ENCODE data around the gene AVPR2.

The AVPR2 gene

GRCh38 chrX:153903238-153903980 lies 1.1 kb upstream of the AVPR2 start:
- no peak overlapping the region for H3K27ac ChIP-seq (ENCODE audit: extremely low read depth, low read depth, low read length)

GRCh38 chrX:153905481-153906095 lies 1.1 kb downstream of the AVPR2 start:
- H3K36me3 ChIP-seq (ENCODE audit: control insufficient read depth in 2 of 2, insufficient read depth in 1 of 2, low read length in 2 of 2) = no peaks in the 10 kb centered on the region
- no peak overlapping the region for H3K4me3 ChIP-seq (ENCODE audit: low read depth, low read length)
- TF ChIP-seq, protein P1, sequence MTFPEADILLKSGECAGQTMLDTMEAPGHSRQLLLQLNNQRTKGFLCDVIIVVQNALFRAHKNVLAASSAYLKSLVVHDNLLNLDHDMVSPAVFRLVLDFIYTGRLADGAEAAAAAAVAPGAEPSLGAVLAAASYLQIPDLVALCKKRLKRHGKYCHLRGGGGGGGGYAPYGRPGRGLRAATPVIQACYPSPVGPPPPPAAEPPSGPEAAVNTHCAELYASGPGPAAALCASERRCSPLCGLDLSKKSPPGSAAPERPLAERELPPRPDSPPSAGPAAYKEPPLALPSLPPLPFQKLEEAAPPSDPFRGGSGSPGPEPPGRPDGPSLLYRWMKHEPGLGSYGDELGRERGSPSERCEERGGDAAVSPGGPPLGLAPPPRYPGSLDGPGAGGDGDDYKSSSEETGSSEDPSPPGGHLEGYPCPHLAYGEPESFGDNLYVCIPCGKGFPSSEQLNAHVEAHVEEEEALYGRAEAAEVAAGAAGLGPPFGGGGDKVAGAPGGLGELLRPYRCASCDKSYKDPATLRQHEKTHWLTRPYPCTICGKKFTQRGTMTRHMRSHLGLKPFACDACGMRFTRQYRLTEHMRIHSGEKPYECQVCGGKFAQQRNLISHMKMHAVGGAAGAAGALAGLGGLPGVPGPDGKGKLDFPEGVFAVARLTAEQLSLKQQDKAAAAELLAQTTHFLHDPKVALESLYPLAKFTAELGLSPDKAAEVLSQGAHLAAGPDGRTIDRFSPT (tag by site-specific recombination; IDR thresholded peaks at IDR 0.05) = 0 out of 2 replicates have a peak, but pooled peaks have one; percentile 11
- TF ChIP-seq ZNF704 (tag by site-specific recombination; IDR thresholded peaks at IDR 0.05) = no peak
- H3K27ac ChIP-seq (ENCODE audit: extremely low read depth, low read depth, low read length) = no peak overlapping the region
- no peaks in the 10 kb centered on the region for H3K9me3 ChIP-seq (ENCODE audit: control insufficient read depth, insufficient read depth, low read depth, low read length)
- CTCF ChIA-PET = no interaction called here
- POLR2A ChIA-PET = no interaction called here
- no peaks in the 10 kb centered on the region for H3K4me1 ChIP-seq (ENCODE audit: control insufficient read depth, insufficient read depth, low read length)

More at GRCh38 chrX:153903238-153903980, 1.1 kb upstream of the AVPR2 start:
- POLR2A ChIA-PET = no interaction called here
- Histone ChIP-seq H3K9me3 (ENCODE audit: control insufficient read depth, insufficient read depth, low read depth, low read length) (no peaks in the 10 kb centered on the region; the same call in 1 of the 2 replicates), H3K4me3 (ENCODE audit: low read depth, low read length) (no peak overlapping the region), H3K4me1 (ENCODE audit: control insufficient read depth, insufficient read depth, low read length) (no peaks in the 10 kb centered on the region), H3K36me3 (ENCODE audit: control insufficient read depth in 2 of 2, insufficient read depth in 1 of 2, low read length in 2 of 2) (no peaks in the 10 kb centered on the region)
- CTCF ChIA-PET = no interaction called here
- TF ChIP-seq, protein P2, sequence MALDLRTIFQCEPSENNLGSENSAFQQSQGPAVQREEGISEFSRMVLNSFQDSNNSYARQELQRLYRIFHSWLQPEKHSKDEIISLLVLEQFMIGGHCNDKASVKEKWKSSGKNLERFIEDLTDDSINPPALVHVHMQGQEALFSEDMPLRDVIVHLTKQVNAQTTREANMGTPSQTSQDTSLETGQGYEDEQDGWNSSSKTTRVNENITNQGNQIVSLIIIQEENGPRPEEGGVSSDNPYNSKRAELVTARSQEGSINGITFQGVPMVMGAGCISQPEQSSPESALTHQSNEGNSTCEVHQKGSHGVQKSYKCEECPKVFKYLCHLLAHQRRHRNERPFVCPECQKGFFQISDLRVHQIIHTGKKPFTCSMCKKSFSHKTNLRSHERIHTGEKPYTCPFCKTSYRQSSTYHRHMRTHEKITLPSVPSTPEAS (tag by site-specific recombination; IDR thresholded peaks at IDR 0.05) = 0 out of 2 replicates have a peak, but pooled peaks have one; percentile 22
- peak; percentile 17; the same call in 1 of the 2 replicates for TF ChIP-seq ZBTB20 (tag by site-specific recombination; IDR thresholded peaks at IDR 0.05)
- peak; percentile 53 for TF ChIP-seq ZFHX2 (tag by site-specific recombination; conservative IDR thresholded peaks at IDR 0.05)
- TF ChIP-seq ZNF654 (tag by site-specific recombination; IDR thresholded peaks at IDR 0.05; ENCODE audit: low read depth) = no peak
- TF ChIP-seq ZSCAN30 (tag by site-specific recombination; IDR thresholded peaks at IDR 0.05) = no peak
- TF ChIP-seq, protein P3, sequence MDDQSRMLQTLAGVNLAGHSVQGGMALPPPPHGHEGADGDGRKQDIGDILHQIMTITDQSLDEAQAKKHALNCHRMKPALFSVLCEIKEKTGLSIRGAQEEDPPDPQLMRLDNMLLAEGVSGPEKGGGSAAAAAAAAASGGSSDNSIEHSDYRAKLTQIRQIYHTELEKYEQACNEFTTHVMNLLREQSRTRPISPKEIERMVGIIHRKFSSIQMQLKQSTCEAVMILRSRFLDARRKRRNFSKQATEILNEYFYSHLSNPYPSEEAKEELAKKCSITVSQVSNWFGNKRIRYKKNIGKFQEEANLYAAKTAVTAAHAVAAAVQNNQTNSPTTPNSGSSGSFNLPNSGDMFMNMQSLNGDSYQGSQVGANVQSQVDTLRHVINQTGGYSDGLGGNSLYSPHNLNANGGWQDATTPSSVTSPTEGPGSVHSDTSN (CRISPR knock-in tag; IDR thresholded peaks at IDR 0.05) = no peak
- TF ChIP-seq ZNF624 (tag by site-specific recombination; IDR thresholded peaks at IDR 0.05) = no peak
- TF ChIP-seq, protein P4, sequence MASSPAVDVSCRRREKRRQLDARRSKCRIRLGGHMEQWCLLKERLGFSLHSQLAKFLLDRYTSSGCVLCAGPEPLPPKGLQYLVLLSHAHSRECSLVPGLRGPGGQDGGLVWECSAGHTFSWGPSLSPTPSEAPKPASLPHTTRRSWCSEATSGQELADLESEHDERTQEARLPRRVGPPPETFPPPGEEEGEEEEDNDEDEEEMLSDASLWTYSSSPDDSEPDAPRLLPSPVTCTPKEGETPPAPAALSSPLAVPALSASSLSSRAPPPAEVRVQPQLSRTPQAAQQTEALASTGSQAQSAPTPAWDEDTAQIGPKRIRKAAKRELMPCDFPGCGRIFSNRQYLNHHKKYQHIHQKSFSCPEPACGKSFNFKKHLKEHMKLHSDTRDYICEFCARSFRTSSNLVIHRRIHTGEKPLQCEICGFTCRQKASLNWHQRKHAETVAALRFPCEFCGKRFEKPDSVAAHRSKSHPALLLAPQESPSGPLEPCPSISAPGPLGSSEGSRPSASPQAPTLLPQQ (tag by site-specific recombination; IDR thresholded peaks at IDR 0.05) = no peak
- TF ChIP-seq, protein P5, sequence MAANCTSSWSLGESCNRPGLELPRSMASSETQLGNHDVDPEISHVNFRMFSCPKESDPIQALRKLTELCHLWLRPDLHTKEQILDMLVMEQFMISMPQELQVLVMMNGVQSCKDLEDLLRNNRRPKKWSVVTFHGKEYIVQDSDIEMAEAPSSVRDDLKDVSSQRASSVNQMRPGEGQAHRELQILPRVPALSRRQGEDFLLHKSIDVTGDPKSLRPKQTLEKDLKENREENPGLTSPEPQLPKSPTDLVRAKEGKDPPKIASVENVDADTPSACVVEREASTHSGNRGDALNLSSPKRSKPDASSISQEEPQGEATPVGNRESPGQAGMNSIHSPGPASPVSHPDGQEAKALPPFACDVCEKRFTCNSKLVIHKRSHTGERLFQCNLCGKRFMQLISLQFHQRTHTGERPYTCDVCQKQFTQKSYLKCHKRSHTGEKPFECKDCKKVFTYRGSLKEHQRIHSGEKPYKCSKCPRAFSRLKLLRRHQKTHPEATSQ (tag by site-specific recombination; IDR thresholded peaks at IDR 0.05) = no peak
- peak; percentile 52; the same call in 1 of the 2 replicates for TF ChIP-seq EGR2 (tag by site-specific recombination; IDR thresholded peaks at IDR 0.05; ENCODE audit: low read depth)
